Keratinocyte (primary cell): ENCODE results near the gene ASZ1.

Experiments
- EZH2 ChIP-seq: IDR thresholded peaks from one replicate; pipeline ENCODE4 v1.6.1; 2012; ENCODE audit warnings: inconsistent platforms, mild to moderate bottlenecking, low read length, moderate library complexity
- TF ChIP-seq, protein P1 (sequence below), 3 experiments: IDR thresholded peaks in 1 of 3; conservative IDR thresholded peaks in 1 of 3; optimal IDR thresholded peaks in 1 of 3; 2 replicates in 2 of 3; 3 replicates in 1 of 3; pipeline versions ENCODE3 to v1.5.1; 2011; ENCODE audit warnings: low read length in 3 of 3, mild to moderate bottlenecking in 3 of 3, moderate library complexity in 2 of 3, control low read depth in 1 of 3, inconsistent platforms in 1 of 3; ENCODE audit not compliant: insufficient read depth in 2 of 3; ENCODE audit errors: extremely low read depth in 1 of 3

DNA sequence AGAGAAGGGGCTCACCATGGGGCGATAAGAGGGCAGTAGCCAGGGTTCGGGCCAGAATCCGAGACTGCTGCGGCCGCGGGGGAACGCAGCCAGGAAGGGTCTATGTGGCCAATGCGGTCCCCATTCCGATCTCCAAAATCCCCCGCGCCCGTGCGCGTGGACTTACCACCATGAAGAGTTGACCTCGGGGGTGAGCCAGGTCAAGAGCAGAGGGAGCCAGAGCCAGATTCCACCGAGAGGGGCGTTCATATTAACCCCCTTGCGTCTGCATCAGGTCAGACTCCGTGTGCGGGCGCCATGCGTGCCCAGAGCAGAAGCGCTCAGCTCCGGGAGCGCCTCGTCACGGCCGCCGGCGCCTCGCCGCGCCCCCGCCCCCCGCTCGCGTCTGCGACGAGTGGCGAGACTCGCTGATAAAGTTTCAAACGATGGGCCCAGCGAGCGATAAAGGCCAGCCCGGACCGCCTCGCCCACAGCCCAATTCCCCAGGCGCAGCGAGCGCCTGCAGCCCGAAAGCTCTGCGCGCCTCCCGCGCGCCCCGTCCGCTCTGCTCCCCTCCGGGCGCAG, 104.5 kb downstream of the ASZ1 start, which contains the start of gene WNT2:
- TF ChIP-seq, protein P1, sequence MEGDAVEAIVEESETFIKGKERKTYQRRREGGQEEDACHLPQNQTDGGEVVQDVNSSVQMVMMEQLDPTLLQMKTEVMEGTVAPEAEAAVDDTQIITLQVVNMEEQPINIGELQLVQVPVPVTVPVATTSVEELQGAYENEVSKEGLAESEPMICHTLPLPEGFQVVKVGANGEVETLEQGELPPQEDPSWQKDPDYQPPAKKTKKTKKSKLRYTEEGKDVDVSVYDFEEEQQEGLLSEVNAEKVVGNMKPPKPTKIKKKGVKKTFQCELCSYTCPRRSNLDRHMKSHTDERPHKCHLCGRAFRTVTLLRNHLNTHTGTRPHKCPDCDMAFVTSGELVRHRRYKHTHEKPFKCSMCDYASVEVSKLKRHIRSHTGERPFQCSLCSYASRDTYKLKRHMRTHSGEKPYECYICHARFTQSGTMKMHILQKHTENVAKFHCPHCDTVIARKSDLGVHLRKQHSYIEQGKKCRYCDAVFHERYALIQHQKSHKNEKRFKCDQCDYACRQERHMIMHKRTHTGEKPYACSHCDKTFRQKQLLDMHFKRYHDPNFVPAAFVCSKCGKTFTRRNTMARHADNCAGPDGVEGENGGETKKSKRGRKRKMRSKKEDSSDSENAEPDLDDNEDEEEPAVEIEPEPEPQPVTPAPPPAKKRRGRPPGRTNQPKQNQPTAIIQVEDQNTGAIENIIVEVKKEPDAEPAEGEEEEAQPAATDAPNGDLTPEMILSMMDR (optimal IDR thresholded peaks at IDR 0.05 in 1 of 3, IDR thresholded peaks at IDR 0.05 in 1 of 3, conservative IDR thresholded peaks at IDR 0.05 in 1 of 3; ENCODE audit: extremely low read depth in 1 of 3, insufficient read depth in 2 of 3, low read length in 3 of 3), result no peak
- TF ChIP-seq EZH2, result peak; percentile 76
